ENCODE results near the gene PDE4A. TPM values are rescaled to one million over a fixed set of nuclear protein-coding genes. Genes with fewer than 3 reads are reported as not detected.

PDE4A gene
- total and polyA plus RNA-seq, 2 of the 8 experiments (the other 6 are each of a cell fraction or from before 2014, with no cell fraction given): 2.0 to 4.4 TPM

GRCh38 chr19:10402441-10403038 lies 17.8 kb upstream of the PDE4A start:
- 12% methylated on average over 15 of the region's 15 CpGs; no CpG with 5 or more reads in 1 of the 2 experiments for WGBS, 2 experiments (ENCODE audit: extremely low coverage in 1 of 2, insufficient coverage in 1 of 2, insufficient read length in 1 of 2, insufficient replicate concordance in 2 of 2, low coverage in 1 of 2, low lambda C conversion rate in 2 of 2, missing lambda C conversion rate in 1 of 2)
- Histone ChIP-seq H4K8ac (ENCODE audit: extremely low read depth, insufficient read depth, low read length) (no peak overlapping the region), H3K79me1 (ENCODE audit: low read depth, low read length) (peaks cover 10% of the 10 kb centered on the region), H3K27me3 (replicated peaks in 1 of 4; ENCODE audit: control insufficient read depth in 3 of 4, extremely low read depth in 1 of 4, insufficient read depth in 3 of 4, low read length in 3 of 4) (peaks cover 3 to 15% (median 9%) of the 10 kb centered on the region in 4 experiments; a peak in 5 of 7 replicates), H3K4me2 (ENCODE audit: insufficient read depth in 1 of 2, low read depth in 2 of 2, low read length in 2 of 2) (peak overlapping the region; percentile 53 to 98), H3K27ac (ENCODE audit: low read depth, low read length) (no peak overlapping the region), H3K4ac (replicated peaks; ENCODE audit: insufficient read length, low read depth, low read length) (no peak overlapping the region), H3K79me2 (ENCODE audit: control insufficient read depth in 1 of 2, insufficient read depth in 2 of 2, low read length in 2 of 2) (peaks cover 17 to 54% of the 10 kb centered on the region in 2 experiments), H3K4me1 (replicated peaks in 1 of 4; ENCODE audit: control insufficient read depth in 3 of 4, insufficient read depth in 4 of 4, low read length in 3 of 4) (peaks cover 3 to 8% (median 5%) of the 10 kb centered on the region in 4 experiments; a peak in 5 of 7 replicates), H4K20me1 (replicated peaks in 1 of 2; ENCODE audit: control insufficient read depth in 1 of 2, insufficient read depth in 2 of 2, low read length in 2 of 2) (peaks cover 9 to 22% of the 10 kb centered on the region in 2 experiments), H4K91ac (replicated peaks; ENCODE audit: insufficient read length, low read length) (no peak overlapping the region), H2BK20ac (ENCODE audit: low read length) (no peak overlapping the region), H3K14ac (ENCODE audit: insufficient read length) (no peak overlapping the region), H3K36me3 (ENCODE audit: control insufficient read depth in 2 of 4, insufficient read depth in 4 of 4, low read length in 3 of 4) (peaks cover 0 to 3% (median 0%) of the 10 kb centered on the region in 4 experiments; a peak in 4 of 8 replicates), H2BK120ac (replicated peaks; ENCODE audit: low read depth, low read length) (no peak overlapping the region), H3K9me3 (ENCODE audit: insufficient read depth in 2 of 2, low read depth in 1 of 2, low read length in 1 of 2) (no peaks in the 10 kb centered on the region), H3K23me2 (ENCODE audit: low read depth, low read length) (peaks cover 17% of the 10 kb centered on the region), H3K9ac (replicated peaks in 1 of 4; ENCODE audit: extremely low read depth in 1 of 4, low read depth in 3 of 4, low read length in 3 of 4) (peak overlapping the region; percentile 63 to 88 (median 84)), H3K23ac (ENCODE audit: insufficient read length) (no peak overlapping the region), H3K18ac (ENCODE audit: extremely low read depth, low read length) (no peak overlapping the region), H3K56ac (replicated peaks; ENCODE audit: insufficient read length, low read depth, low read length) (peak overlapping the region; percentile 62), H2AFZ (ENCODE audit: low read length) (no peak overlapping the region), H2BK12ac (ENCODE audit: low read depth, low read length) (no peak overlapping the region), H2AK5ac (ENCODE audit: low read depth, low read length) (no peak overlapping the region), H2BK15ac (ENCODE audit: low read length) (no peak overlapping the region), H4K5ac (ENCODE audit: insufficient read length, low read depth, low read length) (no peak overlapping the region), H2BK5ac (ENCODE audit: low read depth, low read length) (no peak overlapping the region), H3K4me3 (ENCODE audit: extremely low read depth in 1 of 4, insufficient read depth in 2 of 4, low read depth in 3 of 4, low read length in 4 of 4) (peak overlapping the region; percentile 71 to 98 (median 98))
- TF ChIP-seq HDAC6 (IDR thresholded peaks at IDR 0.05; ENCODE audit: low read depth, low read length): no peak
- TF ChIP-seq POLR2AphosphoS5 (IDR thresholded peaks at IDR 0.05; ENCODE audit: low read depth, low read length): no peak
- no peak for TF ChIP-seq ASH2L (IDR thresholded peaks at IDR 0.05; ENCODE audit: low read length)
- no peak for TF ChIP-seq EZH2 (IDR thresholded peaks at IDR 0.05; ENCODE audit: low read depth, low read length, severe bottlenecking)
- no peak for TF ChIP-seq TEAD4 (IDR thresholded peaks at IDR 0.05; ENCODE audit: low read depth, low read length)
- TF ChIP-seq, protein P1, sequence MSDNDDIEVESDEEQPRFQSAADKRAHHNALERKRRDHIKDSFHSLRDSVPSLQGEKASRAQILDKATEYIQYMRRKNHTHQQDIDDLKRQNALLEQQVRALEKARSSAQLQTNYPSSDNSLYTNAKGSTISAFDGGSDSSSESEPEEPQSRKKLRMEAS (IDR thresholded peaks at IDR 0.05): peak; percentile 44; the same call in 1 of the 2 replicates
- TF ChIP-seq TAF7 (optimal IDR thresholded peaks at IDR 0.05; ENCODE audit: borderline replicate concordance, low read depth, low read length): no peak
- POLR2A ChIA-PET (ENCODE audit: partially characterized antibody): interaction anchor here (0.7 to 5.9 kb wide), 5 partner anchors 15 to 187 kb away, joined by 3 to 33 read pairs (median 6); partner anchors contain the start of gene RAVER1
- no peak for FAIRE-seq
- no peak for DNase-seq (ENCODE audit: low read depth in 1 of 2, low spot score in 2 of 2)
- CTCF ChIA-PET (ENCODE audit: partially characterized antibody): interaction anchor here (1.0 to 10.5 kb wide), 4 partner anchors 12 to 114 kb away, joined by 3 to 172 read pairs (median 6); partner anchors contain the start of gene ICAM5

Measured in H1 (cell line).